ENCODE results near the gene SERPINE1.
"Not testable (repeated sequence)": the region's sequence is repeated elsewhere in the genome, so short reads cannot be mapped to it uniquely, and the experiment has no call there.

SERPINE1 gene

GRCh38 chr7:101125989-101126650 is 784 bp upstream of the SERPINE1 start:
- peak; percentile 37 for DNase-seq

GRCh38 chr7:101127460-101128039 is 646 bp downstream of the SERPINE1 start:
- no peak for DNase-seq

- DNase-seq = no peak
Observed at GRCh38 chr7:101128040-101128834, 1.3 kb downstream of the SERPINE1 start.

GRCh38 chr7:101129603-101130117 is 2.8 kb downstream of the SERPINE1 start:
- DNase-seq = no peak

- not testable (repeated sequence) for DNase-seq
Observed at GRCh38 chr7:101132626-101133600, 6.0 kb downstream of the SERPINE1 start.

GRCh38 chr7:101133621-101134398 is 6.9 kb downstream of the SERPINE1 start:
- DNase-seq = no peak

GRCh38 chr7:101134399-101134980 is 7.6 kb downstream of the SERPINE1 start:
- DNase-seq = peak; percentile 79

GRCh38 chr7:101137651-101138212 is 10.8 kb downstream of the SERPINE1 start:
- DNase-seq = no peak

- peak; percentile 91 for DNase-seq
Observed at GRCh38 chr7:101138213-101138870, 11.4 kb downstream of the SERPINE1 start.

GRCh38 chr7:101140339-101140699 is 13.4 kb downstream of the SERPINE1 start:
- no peak for DNase-seq

- no peak for DNase-seq
Observed at GRCh38 chr7:101140746-101141382, 14.0 kb downstream of the SERPINE1 start.

GRCh38 chr7:101151908-101152651 is 25.2 kb downstream of the SERPINE1 start:
- DNase-seq = no peak

- peak; percentile 99 for DNase-seq
Observed at GRCh38 chr7:101153969-101154692, 27.2 kb downstream of the SERPINE1 start, which contains the start of gene AP1S1. AP1S1 (plus strand) TSS chr7:101154476; CDS start chr7:101154515, 39 bp downstream.

GRCh38 chr7:101154693-101155102 is 27.8 kb downstream of the SERPINE1 start:
- peak; percentile 63 for DNase-seq

- DNase-seq = no peak
Observed at GRCh38 chr7:101155303-101155702, 28.4 kb downstream of the SERPINE1 start.

- no peak for DNase-seq
Observed at GRCh38 chr7:101156277-101156676, 29.4 kb downstream of the SERPINE1 start.

GRCh38 chr7:101156866-101157589 is 30.1 kb downstream of the SERPINE1 start:
- no peak for DNase-seq
